Upper lobe of left lung (tissue), 6 donors: ENCODE data around the gene WASHC3. TPM values are rescaled to one million over a fixed set of nuclear protein-coding genes. Genes with fewer than 3 reads are reported as not detected.
A peak's percentile ranks its signal among the peaks of the same experiment; 100 is the strongest.

Experiments
- ATAC-seq, 2 donors: fragments of 200-7000 bp; cut with Tn5 transposase; one replicate each; pipeline ENCODE4 v1.9.1; 2022; ENCODE audit warnings: mild to moderate bottlenecking in 2 of 2, moderate library complexity in 2 of 2; ENCODE audit not compliant: low FRiP score in 2 of 2
- DNase-seq, 2 donors: peaks; one replicate each; pipeline ENCODE4 v3.0.0-alpha.2; 2019 to 2020
- H3K27ac ChIP-seq, 4 donors: fragments of 200-600 bp; sonication (generic); one replicate each; pipeline ENCODE4 v1.5.1; 2016 to 2019
- H3K27me3 ChIP-seq, 4 donors: fragments of 200-600 bp; sonication (generic); one replicate each; pipeline ENCODE4 v1.5.1; 2017 to 2019
- H3K36me3 ChIP-seq, 4 donors: fragments of 200-600 bp; sonication (generic); one replicate each; pipeline ENCODE4 v1.5.1; 2016 to 2019
- H3K4me1 ChIP-seq, 4 donors: fragments of 200-600 bp; sonication (generic); one replicate each; pipeline ENCODE4 v1.5.1; 2018 to 2019
- H3K4me3 ChIP-seq, 4 donors: fragments of 200-600 bp; sonication (generic); one replicate each; pipeline ENCODE4 v1.5.1; 2017 to 2019; ENCODE audit warnings: mild to moderate bottlenecking in 2 of 4, moderate library complexity in 1 of 4
- H3K9me3 ChIP-seq, 4 donors: fragments of 200-600 bp; sonication (generic); one replicate each; pipeline ENCODE4 v1.5.1; 2018 to 2019
- EP300 ChIP-seq, 4 donors: sonication (generic); formaldehyde crosslinking; IDR thresholded peaks; one replicate each; pipeline ENCODE4 v1.5.1; 2017; ENCODE audit warnings: antibody characterized with exemption in 4 of 4, control low read depth in 2 of 4
- POLR2A ChIP-seq, 4 donors: fragments of 450-650 bp; IDR thresholded peaks; one replicate each; pipeline ENCODE4 v1.5.1; 2016 to 2017; ENCODE audit warnings: antibody characterized with exemption in 4 of 4, mild to moderate bottlenecking in 2 of 4
- POLR2AphosphoS5 ChIP-seq, 2 donors: sonication (generic); formaldehyde crosslinking; IDR thresholded peaks; one replicate each; pipeline ENCODE4 v1.5.1; 2017; ENCODE audit warnings: antibody characterized with exemption in 2 of 2
- WGBS, 2 donors: methylation state at CpG; one replicate each; pipeline ENCODE4 v1.1.5; 2017 to 2018; 5-methylcytosine and 5-hydroxymethylcytosine counted together
- total RNA-seq, 6 donors: library from RNA; depleted of rRNA in 4 of 6; stranded (reverse); fragments of >200 nt in 4 of 6; gene quantifications; one replicate each; pipeline versions ENCODE4 v1.1.0 to v1.2.1, GENCODE V29; 2016 to 2021
- TF ChIP-seq, protein P1 (sequence below), 6 experiments: fragments of 450-650 bp in 4 of 6; fragments of 200-600 bp in 2 of 6; sonication (generic) in 2 of 6; IDR thresholded peaks; one replicate each; pipeline ENCODE4 v1.5.1; 2016 to 2019; ENCODE audit warnings: antibody characterized with exemption in 6 of 6
- donor health status: DM: no; HTN: no; CAD: no; lungs with moderate emphysema.
- donor health status: DM: no; HTN: yes; CAD: no; lungs with severe emphysema.

The WASHC3 gene
- total RNA-seq, 6 donors from 2014 or later, result 20.5 to 114 (median 46.5) TPM

DNA sequence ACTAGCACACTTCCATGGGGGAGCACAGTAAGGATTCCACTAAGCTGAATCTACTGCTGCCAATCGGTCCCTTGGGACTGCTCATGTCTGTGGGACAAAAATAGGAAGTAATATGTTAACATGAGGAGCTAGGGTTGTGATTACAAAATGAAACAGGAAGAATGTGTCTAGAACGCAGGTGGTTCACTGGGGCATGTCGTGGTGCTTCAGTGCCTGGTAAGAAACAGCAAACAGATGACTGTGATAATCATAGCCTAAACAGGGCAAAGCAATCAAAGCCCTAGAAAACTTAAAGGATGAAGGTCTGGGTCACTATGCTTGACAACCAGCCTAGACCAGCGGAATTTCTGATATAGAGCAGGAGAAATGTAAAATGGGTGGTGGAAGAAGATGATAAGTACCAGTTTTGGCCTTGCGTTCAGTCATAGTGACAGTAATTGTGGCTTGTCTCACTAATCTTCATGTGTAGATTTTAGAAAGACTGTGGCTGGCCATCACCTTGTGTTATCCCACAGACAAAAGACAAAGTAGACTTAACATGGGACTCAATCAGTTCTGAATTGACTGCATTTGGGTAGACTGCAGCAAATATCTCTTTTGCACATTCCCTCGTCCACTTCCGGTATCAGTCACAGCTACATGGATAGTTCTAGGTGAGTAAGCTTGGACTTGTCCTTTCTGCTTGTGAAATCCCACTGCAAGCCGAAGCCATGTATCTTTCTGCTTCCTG, 51.4 kb downstream of the WASHC3 start:
- DNase-seq (no peak), ATAC-seq (peak in 1 of 2 donors; percentile 60)
- no peaks in the 10 kb centered on the region for H3K9me3 ChIP-seq
- TF ChIP-seq EP300 (IDR thresholded peaks at IDR 0.05) (no peak), POLR2AphosphoS5 (IDR thresholded peaks at IDR 0.05) (no peak), POLR2A (IDR thresholded peaks at IDR 0.05) (no peak)
- TF ChIP-seq, protein P1, sequence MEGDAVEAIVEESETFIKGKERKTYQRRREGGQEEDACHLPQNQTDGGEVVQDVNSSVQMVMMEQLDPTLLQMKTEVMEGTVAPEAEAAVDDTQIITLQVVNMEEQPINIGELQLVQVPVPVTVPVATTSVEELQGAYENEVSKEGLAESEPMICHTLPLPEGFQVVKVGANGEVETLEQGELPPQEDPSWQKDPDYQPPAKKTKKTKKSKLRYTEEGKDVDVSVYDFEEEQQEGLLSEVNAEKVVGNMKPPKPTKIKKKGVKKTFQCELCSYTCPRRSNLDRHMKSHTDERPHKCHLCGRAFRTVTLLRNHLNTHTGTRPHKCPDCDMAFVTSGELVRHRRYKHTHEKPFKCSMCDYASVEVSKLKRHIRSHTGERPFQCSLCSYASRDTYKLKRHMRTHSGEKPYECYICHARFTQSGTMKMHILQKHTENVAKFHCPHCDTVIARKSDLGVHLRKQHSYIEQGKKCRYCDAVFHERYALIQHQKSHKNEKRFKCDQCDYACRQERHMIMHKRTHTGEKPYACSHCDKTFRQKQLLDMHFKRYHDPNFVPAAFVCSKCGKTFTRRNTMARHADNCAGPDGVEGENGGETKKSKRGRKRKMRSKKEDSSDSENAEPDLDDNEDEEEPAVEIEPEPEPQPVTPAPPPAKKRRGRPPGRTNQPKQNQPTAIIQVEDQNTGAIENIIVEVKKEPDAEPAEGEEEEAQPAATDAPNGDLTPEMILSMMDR (IDR thresholded peaks at IDR 0.05), result no peak
- no peak overlapping the region for H3K27ac ChIP-seq
- no peaks in the 10 kb centered on the region for H3K4me1 ChIP-seq
- no peak overlapping the region for H3K4me3 ChIP-seq
- H3K27me3 ChIP-seq, result no peaks in the 10 kb centered on the region
- 72 to 74% methylated on average over 8 of the region's 8 CpGs for WGBS, 2 donors
- peaks cover 0 to 14% (median 4%) of the 10 kb centered on the region in 4 donors for H3K36me3 ChIP-seq

DNA sequence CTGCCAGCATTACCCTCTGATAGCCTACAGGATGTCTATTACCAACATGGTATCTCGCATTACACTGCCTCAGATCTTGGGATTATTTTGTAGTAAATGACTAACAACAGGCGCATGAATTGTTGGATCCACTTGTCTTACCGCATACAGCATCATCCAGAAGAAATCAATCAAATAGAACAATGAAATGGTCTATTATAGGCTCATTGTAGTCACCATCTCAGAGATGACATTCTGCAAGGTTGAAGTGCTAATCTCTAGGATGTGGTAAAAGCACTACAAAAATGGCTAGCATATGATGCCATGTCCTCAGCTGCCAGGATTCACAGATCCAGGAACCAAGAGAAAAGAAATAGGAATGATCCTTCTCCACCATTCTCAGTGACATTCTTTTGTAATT, 52.0 kb downstream of the WASHC3 start:
- Histone ChIP-seq H3K27ac (no peak overlapping the region), H3K36me3 (peaks cover 0 to 11% (median 4%) of the 10 kb centered on the region in 4 donors), H3K4me3 (no peak overlapping the region), H3K27me3 (no peaks in the 10 kb centered on the region), H3K9me3 (no peaks in the 10 kb centered on the region), H3K4me1 (no peaks in the 10 kb centered on the region)
- WGBS, 2 donors, result 92 to 99% methylated on average over 3 of the region's 3 CpGs
- TF ChIP-seq POLR2AphosphoS5 (IDR thresholded peaks at IDR 0.05) (no peak), EP300 (IDR thresholded peaks at IDR 0.05) (no peak), POLR2A (IDR thresholded peaks at IDR 0.05) (no peak)
- TF ChIP-seq, protein P1 (IDR thresholded peaks at IDR 0.05), result no peak
- DNase-seq, result no peak
- ATAC-seq, result no peak

DNA sequence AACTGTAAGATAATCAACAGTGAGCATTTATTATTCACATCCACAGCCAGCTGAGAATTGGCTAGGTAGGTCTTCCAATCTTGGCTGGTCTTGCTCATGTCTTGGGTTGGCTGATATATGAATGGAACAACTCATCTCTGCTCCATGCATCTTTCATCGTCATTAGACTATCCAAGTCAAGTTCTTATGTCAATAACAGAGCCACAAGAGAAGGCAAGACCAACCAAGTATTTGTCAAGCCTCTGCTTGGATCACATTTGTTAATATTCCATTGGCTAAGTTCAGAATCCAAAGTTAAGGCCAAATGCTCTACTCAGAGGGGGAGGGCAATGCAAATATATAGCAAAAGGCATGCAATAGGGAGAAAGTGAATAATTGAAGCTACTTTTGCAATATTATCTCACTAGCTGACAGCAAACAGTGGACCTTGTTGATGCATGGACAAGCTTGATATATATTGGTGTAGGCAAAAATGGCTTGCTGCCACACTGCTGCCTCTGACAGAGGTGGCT, 53.1 kb downstream of the WASHC3 start:
- no peak for ATAC-seq
- TF ChIP-seq, protein P1 (IDR thresholded peaks at IDR 0.05), result no peak
- TF ChIP-seq POLR2AphosphoS5 (IDR thresholded peaks at IDR 0.05) (no peak), POLR2A (IDR thresholded peaks at IDR 0.05) (no peak), EP300 (IDR thresholded peaks at IDR 0.05) (no peak)
- Histone ChIP-seq H3K9me3 (no peaks in the 10 kb centered on the region), H3K36me3 (peaks cover 0 to 10% (median 4%) of the 10 kb centered on the region in 4 donors), H3K27me3 (no peaks in the 10 kb centered on the region), H3K4me1 (no peaks in the 10 kb centered on the region), H3K4me3 (no peak overlapping the region), H3K27ac (no peak overlapping the region)
- 88 to 100% methylated on average over 1 of the region's 1 CpG for WGBS, 2 donors
- no peak for DNase-seq

DNA sequence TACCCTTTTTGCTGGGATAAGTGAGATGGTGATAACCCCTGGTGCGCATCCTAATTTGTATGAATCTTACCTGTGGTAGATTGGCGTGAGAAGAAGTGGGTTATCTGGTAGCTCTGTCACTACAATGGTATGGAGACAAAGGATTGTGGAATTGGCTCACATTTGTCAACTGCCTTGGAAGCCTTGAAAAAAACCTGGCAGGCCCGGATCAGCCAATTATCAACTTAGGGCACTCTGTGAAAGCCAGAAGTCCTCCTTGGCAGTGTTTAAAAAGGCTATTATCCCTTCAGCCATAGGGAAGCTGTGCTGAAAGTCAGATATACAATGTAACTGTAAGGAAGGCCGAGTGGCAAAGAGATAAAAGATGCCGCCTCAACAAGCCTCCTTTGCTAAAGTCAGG, 56.5 kb downstream of the WASHC3 start:
- Histone ChIP-seq H3K9me3 (no peaks in the 10 kb centered on the region), H3K27ac (no peak overlapping the region), H3K27me3 (no peaks in the 10 kb centered on the region), H3K4me3 (no peak overlapping the region), H3K36me3 (no peaks in the 10 kb centered on the region), H3K4me1 (no peaks in the 10 kb centered on the region)
- ATAC-seq (no peak), DNase-seq (no peak)
- WGBS, 2 donors, result 88 to 94% methylated on average over 5 of the region's 5 CpGs
- TF ChIP-seq POLR2AphosphoS5 (IDR thresholded peaks at IDR 0.05), result no peak
- TF ChIP-seq EP300 (IDR thresholded peaks at IDR 0.05), result no peak
- TF ChIP-seq POLR2A (IDR thresholded peaks at IDR 0.05), result no peak
- TF ChIP-seq, protein P1 (IDR thresholded peaks at IDR 0.05), result no peak

DNA sequence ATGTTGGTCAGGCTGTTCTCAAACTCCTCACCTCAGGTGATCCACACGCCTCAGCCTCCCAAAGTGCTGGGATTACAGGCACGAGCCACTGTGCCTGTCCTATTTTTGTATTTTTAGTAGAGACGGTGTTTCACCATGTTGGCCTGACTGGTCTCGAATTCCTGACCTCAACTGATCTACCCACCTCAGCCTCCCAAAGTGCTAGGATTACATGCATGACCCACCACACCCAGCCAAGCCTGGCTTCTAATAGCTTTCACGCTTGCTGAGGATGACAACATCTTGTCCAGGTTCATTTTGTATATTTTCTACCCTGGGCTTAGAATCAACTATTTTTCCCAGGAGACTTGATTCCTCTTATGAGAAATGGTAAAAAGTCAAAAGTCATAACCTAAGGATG, 64.7 kb downstream of the WASHC3 start:
- Histone ChIP-seq H3K4me3 (no peak overlapping the region), H3K4me1 (no peaks in the 10 kb centered on the region), H3K9me3 (no peaks in the 10 kb centered on the region), H3K36me3 (no peaks in the 10 kb centered on the region), H3K27ac (no peak overlapping the region), H3K27me3 (no peaks in the 10 kb centered on the region)
- ATAC-seq (no peak), DNase-seq (no peak)
- 88 to 94% methylated on average over 5 of the region's 5 CpGs for WGBS, 2 donors
- TF ChIP-seq, protein P1 (IDR thresholded peaks at IDR 0.05), result no peak
- TF ChIP-seq POLR2A (IDR thresholded peaks at IDR 0.05), result no peak
- no peak for TF ChIP-seq POLR2AphosphoS5 (IDR thresholded peaks at IDR 0.05)
- TF ChIP-seq EP300 (IDR thresholded peaks at IDR 0.05), result no peak
